ENCODE measurements around the gene CRACR2A. TPM values are rescaled to one million over a fixed set of nuclear protein-coding genes. Genes with fewer than 3 reads are reported as not detected.

Gene CRACR2A
- total and polyA plus RNA-seq, 2 of the 4 experiments (the other 2 are of a cell fraction): 0.54 to 0.60 TPM

DNA sequence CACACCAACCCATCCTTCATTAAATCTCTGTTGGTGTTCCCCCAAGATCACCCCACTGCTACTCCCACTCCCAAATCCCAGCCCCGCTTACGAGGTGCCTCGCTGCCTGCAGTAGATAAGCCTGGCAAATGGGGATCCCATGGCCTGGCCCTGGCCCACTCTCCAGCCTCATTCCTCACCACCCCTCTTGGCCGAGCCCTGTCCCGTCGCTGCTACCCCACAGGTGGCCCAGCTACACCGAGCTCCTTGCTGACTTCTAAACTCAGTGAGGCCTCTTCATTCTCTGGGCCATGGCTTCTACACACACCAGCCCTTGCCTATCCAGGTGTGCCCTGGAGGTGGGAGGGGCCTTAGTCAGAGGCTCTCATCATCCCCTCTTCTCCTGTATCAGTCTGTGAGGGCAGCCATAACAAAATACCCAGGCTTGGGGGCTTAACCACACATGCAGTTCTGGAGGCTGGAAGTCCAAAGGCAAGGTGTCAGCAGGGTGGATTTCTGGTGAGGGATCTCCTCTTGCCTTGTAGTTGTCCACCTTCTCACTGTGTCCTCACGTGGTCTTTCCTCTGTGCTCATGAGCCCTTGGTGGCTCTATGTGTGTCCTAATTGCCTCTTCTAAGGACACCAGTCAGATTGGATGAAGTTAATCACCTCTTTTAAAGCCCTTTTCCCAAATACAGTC lies 169.1 kb downstream of the CRACR2A start:
- H3K79me1 ChIP-seq (ENCODE audit: low read depth in 1 of 2, low read length in 2 of 2): no peaks in the 10 kb centered on the region
- no peak overlapping the region for H2AFZ ChIP-seq (replicated peaks; ENCODE audit: low read length, poor library complexity)
- WGBS, 2 experiments (ENCODE audit: extremely low coverage in 2 of 2, insufficient read length in 1 of 2): no CpG with 5 or more reads among the region's 8 CpGs
- H4K8ac ChIP-seq (ENCODE audit: low read depth in 2 of 2, low read length in 2 of 2): no peak overlapping the region
- H4K5ac ChIP-seq (ENCODE audit: low read depth, low read length): no peak overlapping the region
- no peak overlapping the region for H3K23ac ChIP-seq (ENCODE audit: low read depth, low read length)
- H2BK120ac ChIP-seq (ENCODE audit: low read depth, low read length): no peak overlapping the region
- intact Hi-C loops (cut with micrococcal nuclease): no loop called here
- no peak overlapping the region for H4K91ac ChIP-seq (ENCODE audit: insufficient read depth, low read depth, low read length)
- BruUV-seq (replicated peaks): no TSS peak
- ChIA-PET POLR2A (ENCODE audit: unreplicated experiment) (no interaction called here), CTCF (no interaction called here)
- no peak overlapping the region for H3K4me3 ChIP-seq (ENCODE audit: insufficient read depth, low read depth, low read length)
- H3K27me3 ChIP-seq (ENCODE audit: control insufficient read depth, insufficient read depth, low read length): no peaks in the 10 kb centered on the region; the same call in 1 of the 2 replicates
- dilution Hi-C loops (cut with HindIII; ENCODE audit: low sequenced_read_pairs, unreplicated experiment): no loop called here
- H3K9ac ChIP-seq (ENCODE audit: low read depth, low read length): no peak overlapping the region
- H3K36me3 ChIP-seq (ENCODE audit: control insufficient read depth, insufficient read depth, low read length): no peaks in the 10 kb centered on the region
- no peak overlapping the region for H3K18ac ChIP-seq (ENCODE audit: low read depth, low read length)
- no peak overlapping the region for H2AK5ac ChIP-seq (ENCODE audit: low read depth, low read length)
- DNase-seq (no peak), ATAC-seq (ENCODE audit: low read depth) (no peak)
- H2BK15ac ChIP-seq (ENCODE audit: low read depth, low read length): no peak overlapping the region
- no peak overlapping the region for H2BK20ac ChIP-seq (ENCODE audit: low read depth, low read length)
- in situ Hi-C loops (cut with MboI; ENCODE audit: low sequenced_read_pairs): no loop called here
- H3K4me2 ChIP-seq (ENCODE audit: low read depth, low read length): no peak overlapping the region
- no peak overlapping the region for H2AK9ac ChIP-seq (replicated peaks; ENCODE audit: low read depth, low read length, poor library complexity)
- no peak overlapping the region for H3K56ac ChIP-seq (ENCODE audit: extremely low read depth, insufficient read depth, low read length)
- no peaks in the 10 kb centered on the region for H3K9me3 ChIP-seq (ENCODE audit: control insufficient read depth, insufficient read depth, low read length)
- H3K14ac ChIP-seq (replicated peaks; ENCODE audit: low read depth, low read length): no peak overlapping the region
- no peak overlapping the region for H3K27ac ChIP-seq (ENCODE audit: insufficient read depth, low read length)
- H2BK5ac ChIP-seq (ENCODE audit: low read depth, low read length, poor library complexity, severe bottlenecking): no peak overlapping the region
- H3K9me1 ChIP-seq (ENCODE audit: insufficient read depth, low read length): no peaks in the 10 kb centered on the region
- no peaks in the 10 kb centered on the region for H4K20me1 ChIP-seq (ENCODE audit: insufficient read depth, low read length)
- H3K4ac ChIP-seq (ENCODE audit: low read depth, low read length): no peak overlapping the region
- TF ChIP-seq MXI1 (IDR thresholded peaks at IDR 0.05; ENCODE audit: borderline replicate concordance, low read depth, low read length) (no peak), FOS (IDR thresholded peaks at IDR 0.05; ENCODE audit: low read depth, low read length) (no peak), BHLHE40 (IDR thresholded peaks at IDR 0.05; ENCODE audit: low read depth, low read length) (no peak), RFX5 (IDR thresholded peaks at IDR 0.05; ENCODE audit: low read depth, low read length) (no peak), RCOR1 (IDR thresholded peaks at IDR 0.05; ENCODE audit: insufficient replicate concordance, low read length) (no peak), CEBPB (IDR thresholded peaks at IDR 0.05; ENCODE audit: low read depth, low read length) (no peak), CHD1 (IDR thresholded peaks at IDR 0.05; ENCODE audit: low read depth, low read length) (no peak), MAZ (IDR thresholded peaks at IDR 0.05; ENCODE audit: borderline replicate concordance, low read depth, low read length) (no peak), SMC3 (IDR thresholded peaks at IDR 0.05; ENCODE audit: low read depth, low read length) (no peak), POLR2A (IDR thresholded peaks at IDR 0.05; ENCODE audit: low read depth, low read length) (no peak), MAFK (IDR thresholded peaks at IDR 0.05; ENCODE audit: low read depth, low read length) (no peak), NFE2L2 (IDR thresholded peaks at IDR 0.05; ENCODE audit: low read depth, low read length) (no peak), RAD21 (IDR thresholded peaks at IDR 0.05; ENCODE audit: low read length) (no peak)
- TF ChIP-seq, protein P1, sequence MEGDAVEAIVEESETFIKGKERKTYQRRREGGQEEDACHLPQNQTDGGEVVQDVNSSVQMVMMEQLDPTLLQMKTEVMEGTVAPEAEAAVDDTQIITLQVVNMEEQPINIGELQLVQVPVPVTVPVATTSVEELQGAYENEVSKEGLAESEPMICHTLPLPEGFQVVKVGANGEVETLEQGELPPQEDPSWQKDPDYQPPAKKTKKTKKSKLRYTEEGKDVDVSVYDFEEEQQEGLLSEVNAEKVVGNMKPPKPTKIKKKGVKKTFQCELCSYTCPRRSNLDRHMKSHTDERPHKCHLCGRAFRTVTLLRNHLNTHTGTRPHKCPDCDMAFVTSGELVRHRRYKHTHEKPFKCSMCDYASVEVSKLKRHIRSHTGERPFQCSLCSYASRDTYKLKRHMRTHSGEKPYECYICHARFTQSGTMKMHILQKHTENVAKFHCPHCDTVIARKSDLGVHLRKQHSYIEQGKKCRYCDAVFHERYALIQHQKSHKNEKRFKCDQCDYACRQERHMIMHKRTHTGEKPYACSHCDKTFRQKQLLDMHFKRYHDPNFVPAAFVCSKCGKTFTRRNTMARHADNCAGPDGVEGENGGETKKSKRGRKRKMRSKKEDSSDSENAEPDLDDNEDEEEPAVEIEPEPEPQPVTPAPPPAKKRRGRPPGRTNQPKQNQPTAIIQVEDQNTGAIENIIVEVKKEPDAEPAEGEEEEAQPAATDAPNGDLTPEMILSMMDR (conservative IDR thresholded peaks at IDR 0.05; ENCODE audit: low read depth, low read length): no peak
- TF ChIP-seq, protein P2, sequence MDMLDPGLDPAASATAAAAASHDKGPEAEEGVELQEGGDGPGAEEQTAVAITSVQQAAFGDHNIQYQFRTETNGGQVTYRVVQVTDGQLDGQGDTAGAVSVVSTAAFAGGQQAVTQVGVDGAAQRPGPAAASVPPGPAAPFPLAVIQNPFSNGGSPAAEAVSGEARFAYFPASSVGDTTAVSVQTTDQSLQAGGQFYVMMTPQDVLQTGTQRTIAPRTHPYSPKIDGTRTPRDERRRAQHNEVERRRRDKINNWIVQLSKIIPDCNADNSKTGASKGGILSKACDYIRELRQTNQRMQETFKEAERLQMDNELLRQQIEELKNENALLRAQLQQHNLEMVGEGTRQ (IDR thresholded peaks at IDR 0.05; ENCODE audit: low read depth, low read length): no peak
- TF ChIP-seq, protein P3, sequence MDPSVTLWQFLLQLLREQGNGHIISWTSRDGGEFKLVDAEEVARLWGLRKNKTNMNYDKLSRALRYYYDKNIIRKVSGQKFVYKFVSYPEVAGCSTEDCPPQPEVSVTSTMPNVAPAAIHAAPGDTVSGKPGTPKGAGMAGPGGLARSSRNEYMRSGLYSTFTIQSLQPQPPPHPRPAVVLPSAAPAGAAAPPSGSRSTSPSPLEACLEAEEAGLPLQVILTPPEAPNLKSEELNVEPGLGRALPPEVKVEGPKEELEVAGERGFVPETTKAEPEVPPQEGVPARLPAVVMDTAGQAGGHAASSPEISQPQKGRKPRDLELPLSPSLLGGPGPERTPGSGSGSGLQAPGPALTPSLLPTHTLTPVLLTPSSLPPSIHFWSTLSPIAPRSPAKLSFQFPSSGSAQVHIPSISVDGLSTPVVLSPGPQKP (IDR thresholded peaks at IDR 0.05; ENCODE audit: borderline replicate concordance, low read depth, low read length): no peak
- H3K4me1 ChIP-seq (ENCODE audit: control insufficient read depth, insufficient read depth, low read length): no peaks in the 10 kb centered on the region

Measured in IMR-90 (cell line).